Measurements from ENCODE around the gene COL10A1.

- TF ChIP-seq CTCF (IDR thresholded peaks at IDR 0.05) = no peak
- TF ChIP-seq NR3C1 (IDR thresholded peaks at IDR 0.05) = no peak
- no peak for TF ChIP-seq NPAS2 (CRISPR knock-in tag; IDR thresholded peaks at IDR 0.05; ENCODE audit: borderline replicate concordance)
- TF ChIP-seq ELK1 (IDR thresholded peaks at IDR 0.05; ENCODE audit: low read depth, low read length) = no peak
- TF ChIP-seq, protein P1, sequence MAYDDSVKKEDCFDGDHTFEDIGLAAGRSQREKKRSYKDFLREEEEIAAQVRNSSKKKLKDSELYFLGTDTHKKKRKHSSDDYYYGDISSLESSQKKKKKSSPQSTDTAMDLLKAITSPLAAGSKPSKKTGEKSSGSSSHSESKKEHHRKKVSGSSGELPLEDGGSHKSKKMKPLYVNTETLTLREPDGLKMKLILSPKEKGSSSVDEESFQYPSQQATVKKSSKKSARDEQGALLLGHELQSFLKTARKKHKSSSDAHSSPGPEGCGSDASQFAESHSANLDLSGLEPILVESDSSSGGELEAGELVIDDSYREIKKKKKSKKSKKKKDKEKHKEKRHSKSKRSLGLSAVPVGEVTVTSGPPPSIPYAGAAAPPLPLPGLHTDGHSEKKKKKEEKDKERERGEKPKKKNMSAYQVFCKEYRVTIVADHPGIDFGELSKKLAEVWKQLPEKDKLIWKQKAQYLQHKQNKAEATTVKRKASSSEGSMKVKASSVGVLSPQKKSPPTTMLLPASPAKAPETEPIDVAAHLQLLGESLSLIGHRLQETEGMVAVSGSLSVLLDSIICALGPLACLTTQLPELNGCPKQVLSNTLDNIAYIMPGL (CRISPR knock-in tag; IDR thresholded peaks at IDR 0.05; ENCODE audit: borderline replicate concordance) = no peak
- TF ChIP-seq CBX8 (IDR thresholded peaks at IDR 0.05) = no peak
- no peak for TF ChIP-seq POLR2A (IDR thresholded peaks at IDR 0.05; ENCODE audit: low read length)
- TF ChIP-seq PHF8 (IDR thresholded peaks at IDR 0.05; ENCODE audit: borderline replicate concordance, low read depth) = no peak
These were observed 38.4 kb downstream of the COL10A1 start for GRCh38 chr6:116087437-116088027.

Measured in A549 (cell line).